Activated CD8-positive, alpha-beta T cell treated with anti-CD3 and anti-CD28 coated beads, Interleukin-2, amount 10 ng/mL, durations not matched to agents 7 days and 5 days (primary cell): ENCODE data around the gene DCUN1D1. TPM values are rescaled to one million over a fixed set of nuclear protein-coding genes. Genes with fewer than 3 reads are reported as not detected.

ENCODE experiments used
- ATAC-seq: fragments of 150-1000 bp; cut with Tn5 transposase; one replicate; pipeline ENCODE4 v1.10.0; 2021; ENCODE audit warnings: moderate library complexity
- CTCF ChIA-PET: fragments of 350-600 bp; sonication (Branson Sonifier 250); formaldehyde crosslinking; loops from one replicate; lab custom pipeline; 2021; ENCODE audit warnings: antibody characterized with exemption; lab: Charles Lee
- POLR2A ChIA-PET: fragments of 350-600 bp; sonication (Branson Sonifier 250); formaldehyde crosslinking; loops from one replicate; lab custom pipeline; 2021; ENCODE audit warnings: antibody characterized with exemption; lab: Charles Lee
- DNase-seq: peaks from one replicate; pipeline ENCODE4 v3.0.0-alpha.2; 2020
- H3K27ac Mint-ChIP-seq: one replicate; pipeline ENCODE4 v1.8.0; 2021; ENCODE audit warnings: mild to moderate bottlenecking, mixed read lengths
- H3K27me3 Mint-ChIP-seq: one replicate; pipeline ENCODE4 v1.8.0; 2021; ENCODE audit warnings: low read depth, mixed read lengths
- H3K36me3 Mint-ChIP-seq: one replicate; pipeline ENCODE4 v1.8.0; 2021; ENCODE audit warnings: low read depth, mixed read lengths
- H3K4me1 Mint-ChIP-seq: one replicate; pipeline ENCODE4 v1.8.0; 2021; ENCODE audit warnings: low read depth, mixed read lengths
- H3K4me3 Mint-ChIP-seq: one replicate; pipeline ENCODE4 v1.8.0; 2021; ENCODE audit warnings: mild to moderate bottlenecking, mixed read lengths
- H3K9me3 Mint-ChIP-seq: one replicate; pipeline ENCODE4 v1.8.0; 2022; ENCODE audit warnings: mixed read lengths; ENCODE audit not compliant: insufficient read depth
- total RNA-seq, 2 experiments: library from RNA; stranded (reverse); gene quantifications; one replicate each; pipeline ENCODE4 v1.2.3, GENCODE V29; 2021

The DCUN1D1 gene
- 10 to 100 TPM; 80.8 to 84.5 TPM for total RNA-seq

GRCh38 chr3:182980204-182981037 lies at the start of gene DCUN1D1:
Gene DCUN1D1, minus strand, starts transcription at chr3:182980538. Its CDS starts 49 bp downstream, at chr3:182980489.
- peak within 1 kb of the TSS; percentile 84 for H3K27ac Mint-ChIP-seq
- DNase-seq, result peak; percentile 89
- peaks cover 46% of the 10 kb centered on the region for H3K4me1 Mint-ChIP-seq
- ChIA-PET POLR2A (interaction anchor here (1.1 kb wide), 1 partner anchor 17 kb away, joined by 4 read pairs; no protein-coding TSS in a partner anchor), CTCF (interaction anchor here (0.6 to 2.0 kb wide), 5 partner anchors 10 to 141 kb away, joined by 3 to 9 read pairs (median 3); no protein-coding TSS in a partner anchor)
- no peaks in the 10 kb centered on the region for H3K27me3 Mint-ChIP-seq
- H3K4me3 Mint-ChIP-seq, result peak within 1 kb of the TSS; percentile 84
- no peaks in the 10 kb centered on the region for H3K36me3 Mint-ChIP-seq
- H3K9me3 Mint-ChIP-seq, result no peaks in the 10 kb centered on the region
- ATAC-seq, result peak; percentile 94

GRCh38 chr3:183028416-183028815 lies 48.1 kb upstream of the DCUN1D1 start:
- DNase-seq (no peak), ATAC-seq (no peak)
- H3K27ac Mint-ChIP-seq, result no peak overlapping the region
- ChIA-PET POLR2A (no interaction called here), CTCF (no interaction called here)
- H3K4me1 Mint-ChIP-seq, result no peaks in the 10 kb centered on the region
- H3K4me3 Mint-ChIP-seq, result no peak overlapping the region
- H3K27me3 Mint-ChIP-seq, result no peaks in the 10 kb centered on the region
- no peaks in the 10 kb centered on the region for H3K9me3 Mint-ChIP-seq
- H3K36me3 Mint-ChIP-seq, result peaks cover 34% of the 10 kb centered on the region

GRCh38 chr3:183027276-183027675 lies 46.9 kb upstream of the DCUN1D1 start:
- no peak for DNase-seq
- ATAC-seq, result no peak
- Mint-ChIP-seq H3K27me3 (no peaks in the 10 kb centered on the region), H3K36me3 (peaks cover 33% of the 10 kb centered on the region), H3K9me3 (no peaks in the 10 kb centered on the region), H3K27ac (no peak overlapping the region), H3K4me3 (no peak overlapping the region), H3K4me1 (no peaks in the 10 kb centered on the region)
- CTCF ChIA-PET, result no interaction called here
- POLR2A ChIA-PET, result no interaction called here

- peaks cover 26% of the 10 kb centered on the region for H3K36me3 Mint-ChIP-seq
- no peaks in the 10 kb centered on the region for H3K4me1 Mint-ChIP-seq
- ATAC-seq (no peak), DNase-seq (no peak)
- CTCF ChIA-PET, result no interaction called here
- POLR2A ChIA-PET, result no interaction called here
- no peaks in the 10 kb centered on the region for H3K27me3 Mint-ChIP-seq
- no peak overlapping the region for H3K4me3 Mint-ChIP-seq
- no peak overlapping the region for H3K27ac Mint-ChIP-seq
- H3K9me3 Mint-ChIP-seq, result no peaks in the 10 kb centered on the region
Observed at GRCh38 chr3:183022936-183023516, 42.7 kb upstream of the DCUN1D1 start.

GRCh38 chr3:183018421-183019192 lies 38.3 kb upstream of the DCUN1D1 start:
- Mint-ChIP-seq H3K9me3 (no peaks in the 10 kb centered on the region), H3K36me3 (peaks cover 36% of the 10 kb centered on the region), H3K27me3 (no peaks in the 10 kb centered on the region), H3K4me1 (no peaks in the 10 kb centered on the region), H3K27ac (peak overlapping the region; percentile 22), H3K4me3 (no peak overlapping the region)
- peak; percentile 63 for ATAC-seq
- ChIA-PET CTCF (interaction anchor here (1.0 kb wide), 1 partner anchor 109 kb away, joined by 4 read pairs; no protein-coding TSS in a partner anchor), POLR2A (no interaction called here)
- DNase-seq, result no peak

GRCh38 chr3:183015185-183015584 lies 34.8 kb upstream of the DCUN1D1 start:
- peaks cover 22% of the 10 kb centered on the region for H3K36me3 Mint-ChIP-seq
- no peaks in the 10 kb centered on the region for H3K4me1 Mint-ChIP-seq
- no peak overlapping the region for H3K27ac Mint-ChIP-seq
- no peak for DNase-seq
- no peaks in the 10 kb centered on the region for H3K9me3 Mint-ChIP-seq
- H3K4me3 Mint-ChIP-seq, result no peak overlapping the region
- POLR2A ChIA-PET, result no interaction called here
- CTCF ChIA-PET, result no interaction called here
- H3K27me3 Mint-ChIP-seq, result no peaks in the 10 kb centered on the region
- no peak for ATAC-seq

GRCh38 chr3:183013856-183014255 lies 33.5 kb upstream of the DCUN1D1 start:
- ATAC-seq (no peak), DNase-seq (no peak)
- Mint-ChIP-seq H3K9me3 (no peaks in the 10 kb centered on the region), H3K36me3 (peaks cover 17% of the 10 kb centered on the region), H3K27ac (no peak overlapping the region), H3K4me1 (no peaks in the 10 kb centered on the region), H3K27me3 (no peaks in the 10 kb centered on the region), H3K4me3 (no peak overlapping the region)
- POLR2A ChIA-PET, result no interaction called here
- CTCF ChIA-PET, result interaction anchor here (0.7 kb wide), 1 partner anchor 190 kb away, joined by 3 read pairs; no protein-coding TSS in a partner anchor

GRCh38 chr3:183013074-183013473 lies 32.7 kb upstream of the DCUN1D1 start:
- CTCF ChIA-PET, result interaction anchor here (0.7 kb wide), 1 partner anchor 191 kb away, joined by 3 read pairs; no protein-coding TSS in a partner anchor
- POLR2A ChIA-PET, result no interaction called here
- no peak overlapping the region for H3K4me3 Mint-ChIP-seq
- ATAC-seq (no peak), DNase-seq (no peak)
- no peak overlapping the region for H3K27ac Mint-ChIP-seq
- no peaks in the 10 kb centered on the region for H3K27me3 Mint-ChIP-seq
- peaks cover 13% of the 10 kb centered on the region for H3K36me3 Mint-ChIP-seq
- no peaks in the 10 kb centered on the region for H3K4me1 Mint-ChIP-seq
- H3K9me3 Mint-ChIP-seq, result no peaks in the 10 kb centered on the region

GRCh38 chr3:183008800-183009199 lies 28.5 kb upstream of the DCUN1D1 start:
- Mint-ChIP-seq H3K27me3 (no peaks in the 10 kb centered on the region), H3K36me3 (peaks cover 2% of the 10 kb centered on the region), H3K4me3 (no peak overlapping the region), H3K27ac (no peak overlapping the region), H3K9me3 (no peaks in the 10 kb centered on the region), H3K4me1 (no peaks in the 10 kb centered on the region)
- POLR2A ChIA-PET, result no interaction called here
- ATAC-seq, result no peak
- DNase-seq, result no peak
- CTCF ChIA-PET, result no interaction called here

GRCh38 chr3:183008303-183008702 lies 28.0 kb upstream of the DCUN1D1 start:
- CTCF ChIA-PET, result no interaction called here
- H3K27me3 Mint-ChIP-seq, result no peaks in the 10 kb centered on the region
- H3K9me3 Mint-ChIP-seq, result no peaks in the 10 kb centered on the region
- POLR2A ChIA-PET, result no interaction called here
- H3K4me1 Mint-ChIP-seq, result no peaks in the 10 kb centered on the region
- H3K27ac Mint-ChIP-seq, result no peak overlapping the region
- DNase-seq (no peak), ATAC-seq (no peak)
- H3K36me3 Mint-ChIP-seq, result peaks cover 2% of the 10 kb centered on the region
- H3K4me3 Mint-ChIP-seq, result no peak overlapping the region

GRCh38 chr3:183006396-183007002 lies 26.2 kb upstream of the DCUN1D1 start:
- CTCF ChIA-PET, result interaction anchor here (1.2 kb wide), 1 partner anchor 97 kb away, joined by 3 read pairs; no protein-coding TSS in a partner anchor
- Mint-ChIP-seq H3K4me3 (no peak overlapping the region), H3K36me3 (peaks cover 2% of the 10 kb centered on the region), H3K27ac (no peak overlapping the region), H3K27me3 (no peaks in the 10 kb centered on the region), H3K9me3 (no peaks in the 10 kb centered on the region), H3K4me1 (no peaks in the 10 kb centered on the region)
- no peak for DNase-seq
- ATAC-seq, result no peak
- POLR2A ChIA-PET, result no interaction called here
